ENCODE measurements around the gene LDLRAD3. TPM values are rescaled to one million over a fixed set of nuclear protein-coding genes. Genes with fewer than 3 reads are reported as not detected.

The LDLRAD3 gene
- total RNA-seq, 1 donor, result 10.5 TPM

DNA sequence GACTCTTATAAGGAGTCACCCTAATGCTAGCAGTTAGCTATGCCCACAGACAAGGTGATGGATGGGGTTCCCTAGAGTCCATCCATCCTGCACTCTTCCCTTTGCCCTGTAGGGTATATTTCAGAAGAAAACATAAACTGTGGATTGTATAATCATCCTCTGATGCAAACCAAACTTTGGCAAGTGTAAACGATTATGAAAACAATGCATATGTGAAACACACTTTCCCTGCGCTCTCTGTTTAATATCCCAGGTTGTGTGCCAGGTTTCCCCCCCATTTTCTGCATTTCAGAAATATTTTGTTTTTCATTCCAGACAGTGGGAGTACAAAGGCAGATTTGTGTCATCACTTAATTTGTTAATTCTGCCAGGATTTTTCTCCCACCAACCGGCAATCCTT lies 110.0 kb downstream of the LDLRAD3 start:
- H3K27me3 ChIP-seq (ENCODE audit: insufficient read depth, low read length), result no peaks in the 10 kb centered on the region
- no peaks in the 10 kb centered on the region for H3K9me3 ChIP-seq (ENCODE audit: low read depth, low read length)
- TF ChIP-seq, protein P1, sequence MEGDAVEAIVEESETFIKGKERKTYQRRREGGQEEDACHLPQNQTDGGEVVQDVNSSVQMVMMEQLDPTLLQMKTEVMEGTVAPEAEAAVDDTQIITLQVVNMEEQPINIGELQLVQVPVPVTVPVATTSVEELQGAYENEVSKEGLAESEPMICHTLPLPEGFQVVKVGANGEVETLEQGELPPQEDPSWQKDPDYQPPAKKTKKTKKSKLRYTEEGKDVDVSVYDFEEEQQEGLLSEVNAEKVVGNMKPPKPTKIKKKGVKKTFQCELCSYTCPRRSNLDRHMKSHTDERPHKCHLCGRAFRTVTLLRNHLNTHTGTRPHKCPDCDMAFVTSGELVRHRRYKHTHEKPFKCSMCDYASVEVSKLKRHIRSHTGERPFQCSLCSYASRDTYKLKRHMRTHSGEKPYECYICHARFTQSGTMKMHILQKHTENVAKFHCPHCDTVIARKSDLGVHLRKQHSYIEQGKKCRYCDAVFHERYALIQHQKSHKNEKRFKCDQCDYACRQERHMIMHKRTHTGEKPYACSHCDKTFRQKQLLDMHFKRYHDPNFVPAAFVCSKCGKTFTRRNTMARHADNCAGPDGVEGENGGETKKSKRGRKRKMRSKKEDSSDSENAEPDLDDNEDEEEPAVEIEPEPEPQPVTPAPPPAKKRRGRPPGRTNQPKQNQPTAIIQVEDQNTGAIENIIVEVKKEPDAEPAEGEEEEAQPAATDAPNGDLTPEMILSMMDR (IDR thresholded peaks at IDR 0.05; ENCODE audit: extremely low read depth, low read depth, low read length), result no peak
- H2AFZ ChIP-seq (ENCODE audit: low read length), result no peak overlapping the region
- no peaks in the 10 kb centered on the region for H3K36me3 ChIP-seq (ENCODE audit: insufficient read depth, low read length)
- H3K4me3 ChIP-seq (ENCODE audit: insufficient read depth, low read length), result no peak overlapping the region
- no peak overlapping the region for H3K27ac ChIP-seq (ENCODE audit: low read depth, low read length)
- no peaks in the 10 kb centered on the region for H3K4me1 ChIP-seq (ENCODE audit: insufficient read depth, low read length)
- DNase-seq (ENCODE audit: insufficient read length, low spot score, missing footprints), result no peak
- no peaks in the 10 kb centered on the region for H3K79me2 ChIP-seq (ENCODE audit: insufficient read depth, low read length)
- H4K20me1 ChIP-seq (ENCODE audit: insufficient read depth, low read length), result no peaks in the 10 kb centered on the region
- H3K4me2 ChIP-seq (ENCODE audit: insufficient read depth, low read length), result no peak overlapping the region

DNA sequence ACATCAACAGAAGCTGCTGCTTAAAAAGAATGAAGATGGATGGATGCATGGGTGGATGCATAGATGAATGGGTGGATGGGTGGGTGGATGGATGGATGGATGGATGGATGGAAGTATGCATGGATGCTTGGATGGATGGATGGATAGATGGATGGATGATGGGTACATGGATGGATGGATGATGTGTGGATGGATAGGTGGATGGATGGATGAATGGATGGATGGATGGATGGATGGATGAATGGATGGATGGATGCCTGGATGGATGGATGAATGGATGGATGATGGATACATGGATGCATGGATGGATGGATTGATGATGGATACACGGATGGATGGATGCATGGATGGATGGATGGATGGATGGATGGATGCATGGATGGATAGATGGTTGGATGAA lies 110.8 kb downstream of the LDLRAD3 start:
- DNase-seq (ENCODE audit: insufficient read length, low spot score, missing footprints), result no peak
- H4K20me1 ChIP-seq (ENCODE audit: insufficient read depth, low read length), result no peaks in the 10 kb centered on the region
- H3K79me2 ChIP-seq (ENCODE audit: insufficient read depth, low read length), result no peaks in the 10 kb centered on the region
- H3K9me3 ChIP-seq (ENCODE audit: low read depth, low read length), result no peaks in the 10 kb centered on the region
- H3K4me2 ChIP-seq (ENCODE audit: insufficient read depth, low read length), result no peak overlapping the region
- H3K4me1 ChIP-seq (ENCODE audit: insufficient read depth, low read length), result no peaks in the 10 kb centered on the region
- no peaks in the 10 kb centered on the region for H3K27me3 ChIP-seq (ENCODE audit: insufficient read depth, low read length)
- no peaks in the 10 kb centered on the region for H3K36me3 ChIP-seq (ENCODE audit: insufficient read depth, low read length)
- no peak overlapping the region for H3K27ac ChIP-seq (ENCODE audit: low read depth, low read length)
- TF ChIP-seq, protein P1 (IDR thresholded peaks at IDR 0.05; ENCODE audit: extremely low read depth, low read depth, low read length), result no peak
- H2AFZ ChIP-seq (ENCODE audit: low read length), result no peak overlapping the region
- H3K4me3 ChIP-seq (ENCODE audit: insufficient read depth, low read length), result no peak overlapping the region

DNA sequence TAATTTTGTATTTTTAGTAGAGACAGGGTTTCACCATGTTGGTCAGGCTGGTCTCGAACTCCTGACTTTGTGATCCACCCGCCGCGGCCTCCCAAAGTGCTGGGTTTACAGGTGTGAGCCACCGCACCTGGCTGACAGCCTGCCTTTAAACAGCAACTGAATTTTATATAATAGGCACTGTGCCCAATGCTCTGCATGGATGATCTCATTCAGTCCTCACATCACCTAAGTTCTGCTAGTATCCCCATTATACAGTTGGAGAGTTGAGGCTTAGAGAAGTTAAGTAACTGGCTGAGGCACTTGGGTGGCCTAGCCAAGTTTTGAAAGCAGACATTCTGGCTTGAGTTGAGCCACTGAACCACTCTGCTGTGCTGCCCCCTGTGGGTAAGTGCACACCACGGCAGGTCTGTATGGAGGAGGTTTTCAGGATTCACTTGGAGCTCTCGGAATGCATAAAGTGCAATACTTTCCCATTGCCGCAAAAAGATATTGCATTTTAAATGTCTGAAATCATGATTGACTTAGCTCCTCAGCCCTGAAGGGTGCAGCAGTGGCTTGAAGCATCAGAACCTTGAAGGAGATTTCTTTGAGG lies 112.4 kb downstream of the LDLRAD3 start:
- no peaks in the 10 kb centered on the region for H3K4me1 ChIP-seq (ENCODE audit: insufficient read depth, low read length)
- H3K4me2 ChIP-seq (ENCODE audit: insufficient read depth, low read length), result no peak overlapping the region
- no peak overlapping the region for H3K27ac ChIP-seq (ENCODE audit: low read depth, low read length)
- H3K9me3 ChIP-seq (ENCODE audit: low read depth, low read length), result no peaks in the 10 kb centered on the region
- TF ChIP-seq, protein P1 (IDR thresholded peaks at IDR 0.05; ENCODE audit: extremely low read depth, low read depth, low read length), result peak; percentile 63
- no peak for DNase-seq (ENCODE audit: insufficient read length, low spot score, missing footprints)
- H3K36me3 ChIP-seq (ENCODE audit: insufficient read depth, low read length), result no peaks in the 10 kb centered on the region
- no peaks in the 10 kb centered on the region for H3K27me3 ChIP-seq (ENCODE audit: insufficient read depth, low read length)
- H2AFZ ChIP-seq (ENCODE audit: low read length), result no peak overlapping the region
- no peaks in the 10 kb centered on the region for H3K79me2 ChIP-seq (ENCODE audit: insufficient read depth, low read length)
- no peak overlapping the region for H3K4me3 ChIP-seq (ENCODE audit: insufficient read depth, low read length)
- no peaks in the 10 kb centered on the region for H4K20me1 ChIP-seq (ENCODE audit: insufficient read depth, low read length)

DNA sequence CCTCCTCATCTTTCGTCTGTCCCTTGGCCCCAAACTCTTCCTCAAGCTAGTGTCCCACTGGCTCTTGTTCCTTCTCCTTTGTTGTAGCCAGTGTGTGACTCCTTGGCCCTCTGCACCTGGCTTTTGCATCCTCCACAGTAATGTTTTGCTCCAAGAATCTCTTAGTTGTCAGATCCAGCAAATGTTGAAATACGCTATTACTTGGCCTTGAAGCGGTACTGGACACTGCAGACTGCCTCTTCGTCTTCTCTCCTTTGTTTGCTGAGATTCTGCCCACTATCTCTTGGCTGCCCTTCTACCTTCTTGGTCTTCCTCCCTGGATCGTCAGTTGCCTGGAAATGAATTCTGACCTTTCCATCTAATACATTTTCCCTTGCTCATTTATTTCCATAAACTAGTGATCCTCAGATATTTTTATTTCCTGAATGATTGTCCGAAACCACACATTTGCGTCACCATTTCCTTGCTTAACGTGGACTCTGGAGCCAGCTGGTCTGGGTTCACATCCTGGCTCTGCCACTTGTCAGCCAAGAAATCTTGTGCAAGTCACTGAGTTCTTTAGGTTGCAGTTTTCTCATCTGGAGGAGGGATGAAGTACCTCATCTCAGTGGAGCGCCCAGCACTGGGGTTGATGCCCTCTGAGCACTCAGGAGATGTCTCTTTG lies 113.6 kb downstream of the LDLRAD3 start:
- Histone ChIP-seq H3K27me3 (ENCODE audit: insufficient read depth, low read length) (no peaks in the 10 kb centered on the region), H3K4me2 (ENCODE audit: insufficient read depth, low read length) (no peak overlapping the region), H2AFZ (ENCODE audit: low read length) (no peak overlapping the region), H3K9me3 (ENCODE audit: low read depth, low read length) (no peaks in the 10 kb centered on the region), H3K36me3 (ENCODE audit: insufficient read depth, low read length) (no peaks in the 10 kb centered on the region), H3K4me1 (ENCODE audit: insufficient read depth, low read length) (no peaks in the 10 kb centered on the region), H3K27ac (ENCODE audit: low read depth, low read length) (peak overlapping the region; percentile 19), H3K79me2 (ENCODE audit: insufficient read depth, low read length) (no peaks in the 10 kb centered on the region), H3K4me3 (ENCODE audit: insufficient read depth, low read length) (no peak overlapping the region), H4K20me1 (ENCODE audit: insufficient read depth, low read length) (no peaks in the 10 kb centered on the region)
- TF ChIP-seq, protein P1 (IDR thresholded peaks at IDR 0.05; ENCODE audit: extremely low read depth, low read depth, low read length), result no peak
- DNase-seq (ENCODE audit: insufficient read length, low spot score, missing footprints), result no peak

Data from osteoblast (primary cell).